ENCODE data around the gene SMARCA4.
"Not testable (repeated sequence)": the region's sequence is repeated elsewhere in the genome, so short reads cannot be mapped to it uniquely, and the experiment has no call there.

SMARCA4 gene

DNA sequence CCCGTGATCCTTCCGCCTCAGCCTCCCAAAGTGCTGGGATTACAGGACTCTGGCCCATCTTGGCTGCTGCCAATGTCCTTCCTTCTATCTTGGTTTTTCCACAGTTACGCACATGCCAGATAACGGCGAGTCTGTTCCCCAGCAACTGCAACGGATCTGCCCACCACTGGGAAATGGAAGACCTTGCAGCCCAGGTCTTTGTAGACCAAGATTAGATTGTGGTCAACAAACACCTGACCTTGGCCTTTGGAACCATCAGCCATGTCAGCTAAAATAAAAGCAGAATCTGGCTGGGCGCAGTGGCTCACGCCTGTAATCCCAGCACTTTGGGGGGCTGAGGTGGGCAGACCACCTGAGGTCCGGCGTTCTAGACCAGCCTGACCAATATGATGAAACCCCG lies 118.1 kb downstream of the SMARCA4 start:
- no peak for DNase-seq

DNA sequence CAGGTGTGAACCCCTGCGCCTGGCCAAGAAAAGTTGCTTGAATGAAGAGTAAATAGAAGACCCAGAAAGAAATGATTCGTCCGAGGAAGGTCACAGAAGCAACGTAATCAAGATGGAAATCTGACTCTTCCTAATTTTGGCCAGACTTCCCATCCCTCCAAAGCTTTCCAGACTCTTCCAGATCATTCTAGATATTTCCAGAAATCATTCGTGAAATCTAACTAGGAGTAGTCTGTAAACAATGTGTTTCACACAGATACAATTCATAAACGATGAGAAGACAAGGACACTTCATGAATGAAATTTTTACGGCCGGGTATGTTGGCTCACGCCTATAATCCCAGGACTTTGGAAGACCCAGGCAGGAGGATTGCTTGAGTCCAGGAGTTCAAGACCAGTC lies 119.2 kb downstream of the SMARCA4 start:
- no peak for DNase-seq

DNA sequence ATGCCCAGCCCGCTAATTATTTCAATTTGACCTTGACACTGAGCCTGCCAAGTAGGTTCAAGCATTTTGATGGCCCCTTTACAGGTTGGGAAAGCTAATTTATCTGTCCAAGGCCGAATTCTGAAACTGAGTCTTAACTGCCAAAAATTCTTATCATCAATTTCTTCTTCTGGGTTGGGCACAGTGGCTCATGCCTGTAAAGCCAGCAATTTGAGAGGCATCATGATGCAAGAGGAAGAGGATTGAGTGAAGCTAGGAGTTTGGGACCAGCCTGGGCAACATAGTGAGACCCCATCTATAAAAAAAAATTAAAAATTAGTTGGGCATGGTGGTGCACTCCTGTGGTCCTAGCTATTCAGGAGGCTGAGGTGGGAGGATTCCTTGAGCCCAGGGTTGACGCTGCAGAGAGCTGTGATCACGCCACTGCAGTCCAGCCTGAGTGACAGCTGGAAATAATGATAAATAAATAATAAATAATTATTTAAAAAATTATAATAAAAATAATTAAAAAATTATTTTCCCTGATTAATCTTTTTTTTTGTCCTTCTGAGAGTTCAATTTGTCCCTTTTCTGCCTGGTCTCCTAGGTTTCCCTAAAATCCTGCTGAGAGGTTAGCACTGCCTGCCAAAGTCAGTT lies 127.2 kb downstream of the SMARCA4 start:
- no peak for DNase-seq

DNA sequence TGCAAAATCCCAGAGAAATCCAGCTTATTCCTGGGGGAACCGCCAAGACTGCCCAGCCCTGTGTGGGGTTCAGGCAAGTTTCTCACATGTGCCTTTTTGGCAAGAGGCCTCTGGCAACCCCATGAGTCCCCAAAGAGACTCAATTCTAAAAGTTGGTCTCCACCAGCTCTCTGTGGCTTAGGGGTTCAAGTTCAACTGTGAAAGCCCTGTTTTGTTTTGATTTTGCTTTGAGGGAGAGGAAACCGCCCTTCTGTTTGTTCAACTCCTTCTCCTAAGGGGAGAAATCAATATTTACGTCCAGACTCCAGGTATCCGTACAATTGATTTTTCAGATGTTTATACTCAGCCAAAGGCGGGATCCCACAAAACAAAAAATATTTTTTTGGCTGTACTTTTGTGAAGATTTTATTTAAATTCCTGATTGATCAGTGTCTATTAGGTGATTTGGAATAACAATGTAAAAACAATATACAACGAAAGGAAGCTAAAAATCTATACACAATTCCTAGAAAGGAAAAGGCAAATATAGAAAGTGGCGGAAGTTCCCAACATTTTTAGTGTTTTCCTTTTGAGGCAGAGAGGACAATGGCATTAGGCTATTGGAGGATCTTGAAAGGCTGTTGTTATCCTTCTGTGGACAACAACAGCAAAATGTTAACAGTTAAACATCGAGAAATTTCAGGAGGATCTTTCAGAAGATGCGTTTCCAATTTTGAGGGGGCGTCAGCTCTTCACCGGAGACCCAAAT lies 127.8 kb downstream of the SMARCA4 start:
- no peak for DNase-seq

DNA sequence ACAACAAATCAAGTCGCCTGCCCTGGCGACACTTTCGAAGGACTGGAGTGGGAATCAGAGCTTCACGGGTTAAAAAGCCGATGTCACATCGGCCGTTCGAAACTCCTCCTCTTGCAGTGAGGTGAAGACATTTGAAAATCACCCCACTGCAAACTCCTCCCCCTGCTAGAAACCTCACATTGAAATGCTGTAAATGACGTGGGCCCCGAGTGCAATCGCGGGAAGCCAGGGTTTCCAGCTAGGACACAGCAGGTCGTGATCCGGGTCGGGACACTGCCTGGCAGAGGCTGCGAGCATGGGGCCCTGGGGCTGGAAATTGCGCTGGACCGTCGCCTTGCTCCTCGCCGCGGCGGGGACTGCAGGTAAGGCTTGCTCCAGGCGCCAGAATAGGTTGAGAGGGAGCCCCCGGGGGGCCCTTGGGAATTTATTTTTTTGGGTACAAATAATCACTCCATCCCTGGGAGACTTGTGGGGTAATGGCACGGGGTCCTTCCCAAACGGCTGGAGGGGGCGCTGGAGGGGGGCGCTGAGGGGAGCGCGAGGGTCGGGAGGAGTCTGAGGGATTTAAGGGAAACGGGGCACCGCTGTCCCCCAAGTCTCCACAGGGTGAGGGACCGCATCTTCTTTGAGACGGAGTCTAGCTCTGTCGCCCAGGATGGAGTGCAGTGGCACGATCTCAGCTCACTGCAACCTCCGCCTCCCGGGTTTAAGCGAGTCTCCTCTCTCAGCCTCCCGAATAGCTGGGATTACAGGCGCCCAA lies 128.6 kb downstream of the SMARCA4 start, which contains the start of gene LDLR:
LDLR (plus strand) TSS at position 210 of the 760 bp plus-strand sequence; CDS start at position 296, 86 bp downstream.
- DNase-seq, result peak; percentile 83

DNA sequence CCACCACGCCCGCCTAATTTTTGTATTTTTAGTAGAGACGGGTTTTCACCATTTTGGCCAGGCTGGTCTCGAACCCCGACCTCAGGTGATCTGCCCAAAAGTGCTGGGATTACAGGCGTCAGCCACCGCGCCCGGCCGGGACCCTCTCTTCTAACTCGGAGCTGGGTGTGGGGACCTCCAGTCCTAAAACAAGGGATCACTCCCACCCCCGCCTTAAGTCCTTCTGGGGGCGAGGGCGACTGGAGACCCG lies 129.1 kb downstream of the SMARCA4 start:
- not testable (repeated sequence) for DNase-seq

DNA sequence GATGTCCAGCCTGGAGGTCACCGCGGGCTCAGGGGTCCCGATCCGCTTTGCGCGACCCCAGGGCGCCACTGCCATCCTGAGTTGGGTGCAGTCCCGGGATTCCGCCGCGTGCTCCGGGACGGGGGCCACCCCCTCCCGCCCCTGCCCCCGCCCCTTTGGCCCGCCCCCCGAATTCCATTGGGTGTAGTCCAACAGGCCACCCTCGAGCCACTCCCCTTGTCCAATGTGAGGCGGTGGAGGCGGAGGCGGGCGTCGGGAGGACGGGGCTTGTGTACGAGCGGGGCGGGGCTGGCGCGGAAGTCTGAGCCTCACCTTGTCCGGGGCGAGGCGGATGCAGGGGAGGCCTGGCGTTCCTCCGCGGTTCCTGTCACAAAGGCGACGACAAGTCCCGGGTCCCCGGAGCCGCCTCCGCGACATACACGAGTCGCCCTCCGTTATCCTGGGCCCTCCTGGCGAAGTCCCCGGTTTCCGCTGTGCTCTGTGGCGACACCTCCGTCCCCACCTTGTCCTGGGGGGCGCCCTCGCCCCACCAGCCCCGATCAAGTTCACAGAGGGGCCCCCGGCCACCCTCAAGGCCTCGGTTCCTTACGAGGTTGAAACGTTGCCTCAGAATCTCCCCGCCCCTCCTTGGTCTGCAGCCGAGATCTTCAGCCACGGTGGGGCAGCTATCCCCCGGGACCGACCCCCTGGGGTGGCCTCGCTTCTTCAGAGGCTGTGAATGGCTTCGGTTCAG lies 129.6 kb downstream of the SMARCA4 start:
- peak; percentile 97 for DNase-seq

DNA sequence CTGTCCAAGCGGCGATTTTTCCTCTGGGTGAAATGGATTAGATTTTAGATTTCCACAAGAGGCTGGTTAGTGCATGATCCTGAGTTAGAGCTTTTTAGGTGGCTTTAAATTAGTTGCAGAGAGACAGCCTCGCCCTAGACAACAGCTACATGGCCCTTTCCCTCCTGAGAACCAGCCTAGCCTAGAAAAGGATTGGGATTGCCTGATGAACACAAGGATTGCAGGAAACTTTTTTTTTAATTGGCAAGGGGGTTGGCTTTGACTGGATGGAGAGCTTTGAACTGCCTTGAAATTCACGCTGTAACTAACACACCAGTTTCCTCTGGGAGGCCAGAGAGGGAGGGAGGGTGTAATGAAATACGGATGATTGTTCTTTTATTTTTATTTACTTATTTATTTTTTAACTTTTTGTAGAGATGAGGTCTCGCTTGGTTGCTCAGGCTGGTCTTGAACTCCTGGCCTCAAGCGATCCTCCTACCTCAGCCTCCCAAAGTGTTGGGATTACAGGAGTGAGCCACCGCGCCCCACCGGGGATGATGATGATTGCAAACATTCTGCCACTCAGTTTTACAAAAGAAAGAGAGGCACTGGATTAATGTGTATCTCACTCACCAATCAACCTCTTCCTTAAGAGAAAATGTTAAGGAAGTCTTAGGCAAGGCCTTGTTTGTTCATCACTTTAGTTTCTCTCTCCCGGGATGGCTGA lies 130.3 kb downstream of the SMARCA4 start:
- DNase-seq, result no peak

DNA sequence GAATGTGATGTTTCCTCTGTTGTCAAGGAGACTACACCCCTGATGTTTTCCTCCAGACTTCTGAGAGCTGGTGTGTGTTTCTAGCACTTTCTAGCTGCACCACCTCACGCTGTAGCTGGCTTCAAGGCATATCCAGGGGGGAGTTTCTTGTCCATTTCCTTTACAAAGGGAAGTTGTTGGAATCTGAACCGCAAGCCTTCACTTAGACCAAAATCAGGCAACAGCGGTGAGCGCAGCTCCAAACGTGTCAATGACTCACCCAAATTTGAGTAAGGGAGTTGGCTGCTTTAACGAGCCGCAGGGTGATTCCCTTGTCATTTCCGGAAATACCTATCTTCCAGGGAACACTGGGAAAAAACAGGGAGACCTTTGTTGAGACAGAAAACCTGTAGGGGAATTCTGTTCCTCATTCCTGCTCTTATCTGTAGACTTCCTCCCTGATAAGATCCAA lies 130.9 kb downstream of the SMARCA4 start:
- DNase-seq, result peak; percentile 65

DNA sequence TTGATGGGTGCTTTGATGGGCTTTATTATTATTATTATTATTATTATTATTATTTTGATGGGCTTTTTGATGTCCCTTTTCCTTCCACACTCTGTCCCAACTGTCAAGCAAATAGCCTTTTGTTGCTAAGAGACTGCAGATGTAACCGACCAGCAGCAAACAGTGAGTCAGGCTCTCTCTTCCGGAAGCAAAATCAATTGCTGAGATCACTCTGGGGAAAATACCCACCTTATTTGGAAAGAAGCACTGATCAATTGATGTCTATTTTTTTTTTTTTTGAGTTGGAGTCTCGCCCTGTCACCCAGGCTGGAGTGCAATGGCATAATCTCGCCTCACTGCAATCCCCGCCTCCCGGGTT lies 131.3 kb downstream of the SMARCA4 start:
- DNase-seq, result no peak

DNA sequence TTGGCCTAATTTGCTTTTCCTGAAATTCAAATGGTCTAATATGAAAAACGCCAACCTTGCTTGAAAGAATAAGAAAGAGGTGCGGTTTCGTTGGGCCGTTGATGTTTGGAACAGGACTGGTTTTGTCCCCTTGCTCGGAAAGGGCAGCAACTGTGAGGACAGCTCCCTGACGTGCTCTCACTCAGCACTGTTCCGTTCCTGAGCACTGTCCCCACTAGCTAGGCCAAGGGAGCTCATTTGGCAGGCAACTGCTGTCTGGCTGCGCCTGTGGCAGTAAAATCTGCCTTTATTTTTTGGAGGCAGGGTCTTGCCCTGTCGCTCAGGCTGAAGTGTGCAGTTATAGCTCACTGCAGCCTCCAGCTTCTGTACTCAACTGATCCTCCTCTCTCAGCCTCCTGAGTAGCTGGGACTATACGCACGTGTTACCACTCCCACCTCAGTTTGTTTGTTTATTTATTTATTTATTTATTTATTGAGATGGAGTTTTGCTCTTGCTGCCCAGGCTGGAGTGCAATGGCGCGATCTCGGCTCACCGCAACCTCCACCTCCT lies 132.9 kb downstream of the SMARCA4 start:
- no peak for DNase-seq

DNA sequence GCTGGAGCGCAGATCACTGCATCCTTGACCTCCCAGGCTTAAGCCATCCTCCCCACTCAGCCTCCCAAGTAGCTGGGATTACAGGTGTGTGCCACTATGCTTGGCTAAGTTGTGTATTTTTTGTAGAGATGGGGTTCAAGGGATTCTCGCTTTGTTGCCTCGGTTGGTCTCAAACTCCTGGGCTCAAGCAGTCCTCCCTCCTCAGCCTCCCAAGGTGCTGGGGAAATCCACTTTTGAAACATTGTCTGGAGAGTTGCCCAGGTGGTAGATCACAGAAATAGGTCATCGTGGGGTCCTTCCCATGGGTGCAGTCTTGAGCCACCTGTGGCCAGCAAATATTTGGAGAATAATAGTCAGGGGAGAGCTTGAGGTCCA lies 133.7 kb downstream of the SMARCA4 start:
- DNase-seq, result no peak

DNA sequence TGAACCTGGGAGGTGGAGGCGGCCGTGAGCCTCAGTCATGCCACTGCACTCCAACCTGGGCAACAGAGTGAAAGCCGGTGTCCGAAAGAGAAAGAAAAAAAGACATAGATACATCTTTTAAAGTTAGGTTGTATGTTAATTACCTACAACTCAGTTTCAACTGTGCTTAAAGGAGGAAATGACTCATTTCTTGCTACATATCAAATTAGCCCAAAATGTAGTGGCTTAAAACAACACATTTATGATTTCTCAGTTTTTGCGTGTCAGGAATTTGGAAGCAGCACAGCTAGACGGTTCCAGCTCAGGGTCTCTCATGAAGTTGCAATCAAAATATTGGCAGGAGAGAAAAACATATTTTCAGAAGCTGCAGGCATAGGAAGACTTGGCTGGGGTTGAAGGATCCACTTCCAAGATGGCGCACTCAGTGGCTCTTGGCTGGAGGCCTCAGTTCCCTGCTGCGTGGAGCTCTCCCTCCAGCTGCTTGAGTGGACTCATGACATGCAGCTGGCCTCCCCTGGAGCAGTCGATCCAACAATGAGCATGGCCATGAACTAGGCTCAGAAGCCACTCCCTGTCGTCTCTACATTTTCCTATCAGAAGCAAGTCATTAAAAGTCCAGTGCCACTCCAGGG lies 135.5 kb downstream of the SMARCA4 start:
- peak; percentile 71 for DNase-seq

DNA sequence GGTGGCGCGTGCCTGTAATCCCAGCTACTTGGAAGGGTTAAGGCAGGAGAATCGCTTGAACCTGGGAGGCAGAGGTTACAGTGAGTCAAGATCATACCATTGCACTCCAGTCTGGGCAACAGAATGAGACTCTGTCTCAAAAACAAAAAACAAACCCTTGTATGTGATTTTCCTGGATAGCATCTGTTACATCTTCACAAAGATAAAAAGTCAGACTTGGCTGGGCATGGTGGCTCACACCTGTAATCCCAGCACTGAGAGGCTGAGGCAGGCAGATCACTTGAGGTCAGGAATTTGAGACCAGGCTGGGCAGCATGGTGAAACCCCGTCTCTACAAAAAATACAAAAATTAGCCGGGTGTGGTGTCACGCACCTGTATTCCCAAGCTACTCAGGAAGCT lies 136.5 kb downstream of the SMARCA4 start:
- DNase-seq, result not testable (repeated sequence)

DNA sequence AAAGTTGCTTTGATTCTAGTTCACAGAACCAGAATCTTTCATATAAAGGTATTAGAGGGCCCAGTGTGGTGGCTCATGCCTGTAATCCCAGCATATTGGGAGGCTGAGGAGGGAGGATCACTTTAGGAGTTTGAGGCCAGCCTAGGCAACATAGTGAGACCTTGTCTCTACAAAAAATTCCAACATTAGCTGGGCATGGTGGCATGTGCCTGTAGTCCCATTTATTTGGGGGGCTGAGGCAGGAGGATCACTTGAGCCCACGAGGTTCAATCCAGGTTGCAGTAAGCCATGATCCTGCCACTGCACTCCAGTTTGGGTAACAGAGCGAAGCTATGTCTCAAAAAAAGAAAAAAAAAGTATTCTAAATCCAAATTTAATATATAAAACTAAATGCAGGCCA lies 137.5 kb downstream of the SMARCA4 start:
- DNase-seq, result no peak

DNA sequence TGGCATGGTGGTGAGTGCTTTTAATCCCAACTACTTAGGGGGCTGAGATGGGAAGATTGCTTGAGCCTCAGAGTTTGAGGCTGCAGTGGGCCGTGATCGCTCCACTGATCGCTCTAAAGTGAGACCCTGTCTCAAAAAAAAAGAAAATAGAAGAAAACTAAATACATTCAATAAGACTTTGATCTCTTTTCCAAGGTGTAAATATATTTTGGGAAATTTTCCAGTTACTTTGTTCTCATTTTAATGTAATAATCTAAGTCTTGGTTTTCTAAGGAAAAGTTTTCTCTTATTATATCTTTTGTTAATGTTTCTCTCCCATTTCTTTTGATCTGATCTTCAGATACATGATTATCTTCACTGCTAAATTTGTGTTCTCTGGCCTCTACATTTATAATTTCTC lies 138.0 kb downstream of the SMARCA4 start:
- no peak for DNase-seq

DNA sequence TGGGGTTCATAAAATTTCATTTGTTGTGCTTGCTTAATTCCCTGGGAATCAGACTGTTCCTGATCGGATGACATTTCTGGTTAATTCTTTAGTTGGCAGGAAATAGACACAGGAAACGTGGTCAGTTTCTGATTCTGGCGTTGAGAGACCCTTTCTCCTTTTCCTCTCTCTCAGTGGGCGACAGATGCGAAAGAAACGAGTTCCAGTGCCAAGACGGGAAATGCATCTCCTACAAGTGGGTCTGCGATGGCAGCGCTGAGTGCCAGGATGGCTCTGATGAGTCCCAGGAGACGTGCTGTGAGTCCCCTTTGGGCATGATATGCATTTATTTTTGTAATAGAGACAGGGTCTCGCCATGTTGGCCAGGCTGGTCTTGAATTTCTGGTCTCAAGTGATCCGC lies 139.2 kb downstream of the SMARCA4 start:
- DNase-seq, result no peak

DNA sequence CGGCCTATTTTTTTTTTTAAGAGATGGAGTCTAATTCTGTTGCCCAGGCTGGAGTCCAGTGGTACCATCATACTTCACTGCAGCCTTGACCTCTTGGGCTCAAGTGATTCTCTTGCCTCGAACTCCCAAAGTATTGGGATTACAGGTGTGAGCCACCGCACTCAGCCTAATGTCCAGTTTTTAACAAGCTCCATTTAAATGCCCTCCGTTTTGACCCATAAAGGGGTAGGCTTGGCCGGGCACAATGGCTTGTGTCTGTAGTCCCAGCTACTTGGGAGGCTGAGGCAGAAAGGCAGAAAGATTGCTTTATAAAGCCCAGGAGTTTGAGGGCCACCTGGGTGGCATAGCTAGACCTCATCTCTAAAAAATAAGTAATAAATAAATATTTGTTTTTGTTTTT lies 140.2 kb downstream of the SMARCA4 start:
- no peak for DNase-seq

DNA sequence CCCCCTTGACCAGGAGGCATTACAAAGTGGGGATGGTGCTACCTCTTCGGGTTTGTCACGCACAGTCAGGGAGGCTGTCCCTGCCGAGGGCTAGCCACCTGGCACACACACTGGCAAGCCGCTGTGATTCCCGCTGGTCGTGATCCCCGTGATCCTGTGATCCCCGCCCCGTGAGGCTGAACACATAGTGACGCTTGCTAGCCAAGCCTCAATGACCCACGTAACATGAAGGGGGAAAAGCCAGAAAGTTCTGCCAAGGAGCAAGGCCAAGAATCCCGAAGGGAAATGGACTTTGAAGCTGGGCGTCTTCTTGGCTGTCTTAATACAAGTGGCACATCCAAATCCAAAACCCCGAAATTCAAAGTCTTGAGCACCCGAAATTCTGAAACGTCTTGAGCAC lies 142.1 kb downstream of the SMARCA4 start:
- DNase-seq, result no peak

DNA sequence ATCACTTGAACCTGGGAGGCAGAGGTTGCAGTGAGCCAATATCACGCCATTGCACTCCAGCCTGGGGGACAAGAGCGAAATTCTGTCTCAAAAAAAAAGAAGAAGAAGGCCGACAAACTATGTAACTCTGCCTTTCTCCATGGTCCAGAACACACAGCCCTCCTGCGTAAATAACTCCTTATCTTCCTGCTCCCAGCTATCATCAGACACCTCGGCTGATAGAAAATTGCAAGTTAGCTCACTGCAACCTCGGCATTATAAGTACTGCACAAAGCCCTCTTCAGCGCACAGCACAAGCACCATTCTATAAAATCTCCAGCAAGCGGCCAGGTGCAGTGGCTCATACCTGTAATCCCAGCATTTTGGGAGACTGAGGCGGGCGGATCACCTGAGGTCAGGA lies 142.8 kb downstream of the SMARCA4 start:
- DNase-seq, result not testable (repeated sequence)

DNA sequence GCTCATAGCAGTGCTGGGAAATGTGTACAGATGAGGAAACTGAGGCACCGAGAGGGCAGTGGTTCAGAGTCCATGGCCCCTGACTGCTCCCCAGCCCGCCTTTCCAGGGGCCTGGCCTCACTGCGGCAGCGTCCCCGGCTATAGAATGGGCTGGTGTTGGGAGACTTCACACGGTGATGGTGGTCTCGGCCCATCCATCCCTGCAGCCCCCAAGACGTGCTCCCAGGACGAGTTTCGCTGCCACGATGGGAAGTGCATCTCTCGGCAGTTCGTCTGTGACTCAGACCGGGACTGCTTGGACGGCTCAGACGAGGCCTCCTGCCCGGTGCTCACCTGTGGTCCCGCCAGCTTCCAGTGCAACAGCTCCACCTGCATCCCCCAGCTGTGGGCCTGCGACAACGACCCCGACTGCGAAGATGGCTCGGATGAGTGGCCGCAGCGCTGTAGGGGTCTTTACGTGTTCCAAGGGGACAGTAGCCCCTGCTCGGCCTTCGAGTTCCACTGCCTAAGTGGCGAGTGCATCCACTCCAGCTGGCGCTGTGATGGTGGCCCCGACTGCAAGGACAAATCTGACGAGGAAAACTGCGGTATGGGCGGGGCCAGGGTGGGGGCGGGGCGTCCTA lies 144.3 kb downstream of the SMARCA4 start:
- DNase-seq, result no peak

DNA sequence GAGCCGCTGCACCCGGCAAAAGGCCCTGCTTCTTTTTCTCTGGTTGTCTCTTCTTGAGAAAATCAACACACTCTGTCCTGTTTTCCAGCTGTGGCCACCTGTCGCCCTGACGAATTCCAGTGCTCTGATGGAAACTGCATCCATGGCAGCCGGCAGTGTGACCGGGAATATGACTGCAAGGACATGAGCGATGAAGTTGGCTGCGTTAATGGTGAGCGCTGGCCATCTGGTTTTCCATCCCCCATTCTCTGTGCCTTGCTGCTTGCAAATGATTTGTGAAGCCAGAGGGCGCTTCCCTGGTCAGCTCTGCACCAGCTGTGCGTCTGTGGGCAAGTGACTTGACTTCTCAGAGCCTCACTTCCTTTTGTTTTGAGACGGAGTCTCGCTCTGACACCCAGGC lies 145.6 kb downstream of the SMARCA4 start:
- no peak for DNase-seq

All from activated CD8-positive, alpha-beta memory T cell treated with anti-CD3 and anti-CD28 coated beads for 24 hours (primary cell).